ENCODE data around the gene RBM15.

The RBM15 gene

GRCh38 chr1:110385369-110385768, 46.2 kb downstream of the RBM15 start:
- no peak overlapping the region for H3K4me3 ChIP-seq (ENCODE audit: severe bottlenecking)
- no peak for ATAC-seq (ENCODE audit: low read depth)
- H3K4me1 ChIP-seq (ENCODE audit: insufficient read depth, poor library complexity, severe bottlenecking): peaks cover 3% of the 10 kb centered on the region
- H3K36me3 ChIP-seq (ENCODE audit: low read depth): peaks cover 3% of the 10 kb centered on the region; the same call in 1 of the 2 replicates
- no peak for TF ChIP-seq CTCF (IDR thresholded peaks at IDR 0.05; ENCODE audit: poor library complexity, severe bottlenecking)
- no peaks in the 10 kb centered on the region for H3K27me3 ChIP-seq (ENCODE audit: insufficient read depth, poor library complexity, severe bottlenecking)
- H3K27ac ChIP-seq (ENCODE audit: poor library complexity, severe bottlenecking): no peak overlapping the region
- no peak for DNase-seq (ENCODE audit: low spot score)
- H3K9me3 ChIP-seq (ENCODE audit: severe bottlenecking): no peaks in the 10 kb centered on the region

- Histone ChIP-seq H3K27ac (ENCODE audit: poor library complexity, severe bottlenecking) (no peak overlapping the region), H3K4me1 (ENCODE audit: insufficient read depth, poor library complexity, severe bottlenecking) (peaks cover 3% of the 10 kb centered on the region), H3K9me3 (ENCODE audit: severe bottlenecking) (no peaks in the 10 kb centered on the region), H3K4me3 (ENCODE audit: severe bottlenecking) (no peak overlapping the region), H3K27me3 (ENCODE audit: insufficient read depth, poor library complexity, severe bottlenecking) (no peaks in the 10 kb centered on the region), H3K36me3 (ENCODE audit: low read depth) (no peaks in the 10 kb centered on the region; the same call in 1 of the 2 replicates)
- TF ChIP-seq CTCF (IDR thresholded peaks at IDR 0.05; ENCODE audit: poor library complexity, severe bottlenecking): no peak
- no peak for DNase-seq (ENCODE audit: low spot score)
- ATAC-seq (ENCODE audit: low read depth): no peak
Measured at GRCh38 chr1:110387048-110387754, 48.0 kb downstream of the RBM15 start.

- peak; percentile 64 for ATAC-seq (ENCODE audit: low read depth)
- Histone ChIP-seq H3K4me1 (ENCODE audit: insufficient read depth, poor library complexity, severe bottlenecking) (peaks cover 16% of the 10 kb centered on the region), H3K27me3 (ENCODE audit: insufficient read depth, poor library complexity, severe bottlenecking) (no peaks in the 10 kb centered on the region), H3K9me3 (ENCODE audit: severe bottlenecking) (no peaks in the 10 kb centered on the region), H3K36me3 (ENCODE audit: low read depth) (no peaks in the 10 kb centered on the region; the same call in 1 of the 2 replicates), H3K4me3 (ENCODE audit: severe bottlenecking) (no peak overlapping the region), H3K27ac (ENCODE audit: poor library complexity, severe bottlenecking) (no peak overlapping the region)
- TF ChIP-seq CTCF (IDR thresholded peaks at IDR 0.05; ENCODE audit: poor library complexity, severe bottlenecking): no peak
- no peak for DNase-seq (ENCODE audit: low spot score)
Measured at GRCh38 chr1:110390096-110390495, 50.9 kb downstream of the RBM15 start.

- ATAC-seq (ENCODE audit: low read depth) (peak; percentile 33; the same call in 1 of the 3 replicates), DNase-seq (ENCODE audit: low spot score) (no peak)
- Histone ChIP-seq H3K36me3 (ENCODE audit: low read depth) (no peaks in the 10 kb centered on the region; the same call in 1 of the 2 replicates), H3K27me3 (ENCODE audit: insufficient read depth, poor library complexity, severe bottlenecking) (no peaks in the 10 kb centered on the region), H3K4me3 (ENCODE audit: severe bottlenecking) (no peak within 1 kb of the TSS), H3K9me3 (ENCODE audit: severe bottlenecking) (no peaks in the 10 kb centered on the region), H3K4me1 (ENCODE audit: insufficient read depth, poor library complexity, severe bottlenecking) (peaks cover 16% of the 10 kb centered on the region), H3K27ac (ENCODE audit: poor library complexity, severe bottlenecking) (no peak within 1 kb of the TSS)
- no peak for TF ChIP-seq CTCF (IDR thresholded peaks at IDR 0.05; ENCODE audit: poor library complexity, severe bottlenecking)
Measured at GRCh38 chr1:110390692-110391245, 51.6 kb downstream of the RBM15 start, which contains the start of gene SLC16A4. Gene SLC16A4, minus strand, starts transcription at chr1:110391026. Its CDS starts 1,703 bp downstream, at chr1:110389323.

GRCh38 chr1:110393286-110393685, 54.1 kb downstream of the RBM15 start:
- Histone ChIP-seq H3K27me3 (ENCODE audit: insufficient read depth, poor library complexity, severe bottlenecking) (no peaks in the 10 kb centered on the region), H3K36me3 (ENCODE audit: low read depth) (no peaks in the 10 kb centered on the region; the same call in 1 of the 2 replicates), H3K4me1 (ENCODE audit: insufficient read depth, poor library complexity, severe bottlenecking) (peaks cover 16% of the 10 kb centered on the region), H3K27ac (ENCODE audit: poor library complexity, severe bottlenecking) (peak overlapping the region; percentile 28), H3K4me3 (ENCODE audit: severe bottlenecking) (no peak overlapping the region), H3K9me3 (ENCODE audit: severe bottlenecking) (no peaks in the 10 kb centered on the region)
- no peak for TF ChIP-seq CTCF (IDR thresholded peaks at IDR 0.05; ENCODE audit: poor library complexity, severe bottlenecking)
- ATAC-seq (ENCODE audit: low read depth) (no peak), DNase-seq (ENCODE audit: low spot score) (no peak)
